ENCODE results near the gene PRX. TPM values are rescaled to one million over a fixed set of nuclear protein-coding genes. Genes with fewer than 3 reads are reported as not detected.
"Not testable (repeated sequence)": the region's sequence is repeated elsewhere in the genome, so short reads cannot be mapped to it uniquely, and the experiment has no call there.

PRX gene
- total RNA-seq, 1 donor from 2014 or later: 2.5 TPM

- no peak for DNase-seq
Observed at GRCh38 chr19:40416918-40417642, 3.9 kb upstream of the PRX start.

GRCh38 chr19:40415768-40416167 lies 2.6 kb upstream of the PRX start:
- no peak for DNase-seq

GRCh38 chr19:40414542-40415535 lies 1.7 kb upstream of the PRX start:
- DNase-seq: no peak

GRCh38 chr19:40412866-40413265 lies 312 bp downstream of the PRX start:
- DNase-seq: no peak

- DNase-seq: no peak
Observed at GRCh38 chr19:40411958-40412499, 1.1 kb downstream of the PRX start.

- DNase-seq: no peak
Observed at GRCh38 chr19:40411125-40411842, 1.9 kb downstream of the PRX start.

- DNase-seq: no peak
Observed at GRCh38 chr19:40410030-40410389, 3.2 kb downstream of the PRX start.

GRCh38 chr19:40408598-40408925 lies 4.6 kb downstream of the PRX start:
- not testable (repeated sequence) for DNase-seq

GRCh38 chr19:40407714-40408597 lies 5.2 kb downstream of the PRX start:
- no peak for DNase-seq

- DNase-seq: no peak
Observed at GRCh38 chr19:40403262-40403984, 9.8 kb downstream of the PRX start.

GRCh38 chr19:40400559-40400958 lies 12.6 kb downstream of the PRX start:
- no peak for DNase-seq

- no peak for DNase-seq
Observed at GRCh38 chr19:40398417-40399131, 14.6 kb downstream of the PRX start.

- DNase-seq: no peak
Observed at GRCh38 chr19:40397568-40397906, 15.6 kb downstream of the PRX start.

GRCh38 chr19:40396886-40397567 lies 16.2 kb downstream of the PRX start:
- DNase-seq: no peak

GRCh38 chr19:40395956-40396355 lies 17.2 kb downstream of the PRX start:
- DNase-seq: no peak

- DNase-seq: no peak
Observed at GRCh38 chr19:40394816-40395210, 18.4 kb downstream of the PRX start.

- DNase-seq: no peak
Observed at GRCh38 chr19:40393894-40394815, 19.0 kb downstream of the PRX start.

- DNase-seq: no peak
Observed at GRCh38 chr19:40392894-40393517, 20.2 kb downstream of the PRX start.

Measured in occipital lobe (tissue), 2 donors.